ENCODE results near the gene MORN3.
"Not testable (repeated sequence)": the region's sequence is repeated elsewhere in the genome, so short reads cannot be mapped to it uniquely, and the experiment has no call there.

MORN3 gene

DNA sequence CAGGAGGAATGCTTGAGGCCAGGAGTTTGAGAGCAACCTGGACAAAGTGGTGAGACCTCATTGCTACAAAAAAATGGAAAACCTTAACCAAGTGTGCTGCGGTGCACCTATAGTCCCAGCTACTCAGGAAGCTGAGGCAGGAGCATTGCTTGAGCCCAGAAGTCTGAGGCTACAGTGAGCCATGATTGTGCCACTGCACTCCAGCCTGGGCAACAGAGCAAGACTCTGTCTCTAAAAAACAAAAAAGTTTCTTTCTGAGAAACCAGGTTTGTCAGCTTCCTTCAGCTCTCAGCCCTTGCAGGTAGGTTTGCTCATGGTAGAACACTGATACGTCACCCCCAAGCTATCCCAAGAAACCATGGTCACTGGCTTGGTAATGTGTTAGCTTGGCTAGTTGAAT lies 20.0 kb upstream of the MORN3 start:
- DNase-seq, result no peak

DNA sequence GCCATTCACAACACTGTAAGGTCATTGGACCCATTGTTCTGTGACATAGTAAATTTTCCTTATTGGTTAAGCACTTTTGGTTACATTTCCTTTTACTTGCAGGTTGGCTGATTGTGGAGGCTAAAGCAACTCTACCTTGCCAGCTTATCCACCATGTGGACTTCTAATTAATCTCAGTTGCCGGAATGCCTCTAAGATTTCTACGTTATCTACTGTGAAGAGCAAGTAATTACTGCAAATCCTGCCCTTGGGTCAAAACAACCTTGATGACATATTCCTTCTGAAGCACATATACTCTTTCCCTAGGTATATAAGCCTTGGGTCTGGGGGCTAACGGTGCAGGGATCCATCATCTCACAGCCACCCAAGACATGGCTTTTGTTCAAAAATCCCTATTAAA lies 19.5 kb upstream of the MORN3 start:
- no peak for DNase-seq

DNA sequence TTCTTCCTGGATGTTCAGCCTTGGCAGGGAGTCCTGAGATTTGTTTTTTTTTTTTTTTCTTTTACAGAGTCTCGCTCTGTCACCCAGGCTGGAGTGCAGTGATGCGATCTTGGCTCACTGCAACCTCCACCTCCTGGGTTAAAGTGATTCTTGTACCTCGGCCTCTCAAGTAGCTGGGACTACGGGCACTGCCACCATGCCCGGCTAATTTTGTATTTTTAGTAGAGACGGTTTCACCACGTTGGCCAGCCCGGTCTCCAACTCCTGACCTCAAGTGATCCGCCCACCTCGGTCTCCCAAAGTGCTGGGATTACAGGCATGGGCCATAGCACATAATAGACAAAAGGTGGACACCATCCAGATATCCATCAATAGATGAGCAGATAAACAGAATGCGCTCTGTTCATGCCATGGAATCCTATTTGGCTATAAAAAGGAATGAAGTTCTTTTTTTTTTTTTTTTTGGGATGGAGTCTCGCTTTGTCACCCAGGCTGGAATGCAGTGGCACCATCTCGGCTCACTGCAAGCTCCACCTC lies 10.3 kb upstream of the MORN3 start:
- not testable (repeated sequence) for DNase-seq

DNA sequence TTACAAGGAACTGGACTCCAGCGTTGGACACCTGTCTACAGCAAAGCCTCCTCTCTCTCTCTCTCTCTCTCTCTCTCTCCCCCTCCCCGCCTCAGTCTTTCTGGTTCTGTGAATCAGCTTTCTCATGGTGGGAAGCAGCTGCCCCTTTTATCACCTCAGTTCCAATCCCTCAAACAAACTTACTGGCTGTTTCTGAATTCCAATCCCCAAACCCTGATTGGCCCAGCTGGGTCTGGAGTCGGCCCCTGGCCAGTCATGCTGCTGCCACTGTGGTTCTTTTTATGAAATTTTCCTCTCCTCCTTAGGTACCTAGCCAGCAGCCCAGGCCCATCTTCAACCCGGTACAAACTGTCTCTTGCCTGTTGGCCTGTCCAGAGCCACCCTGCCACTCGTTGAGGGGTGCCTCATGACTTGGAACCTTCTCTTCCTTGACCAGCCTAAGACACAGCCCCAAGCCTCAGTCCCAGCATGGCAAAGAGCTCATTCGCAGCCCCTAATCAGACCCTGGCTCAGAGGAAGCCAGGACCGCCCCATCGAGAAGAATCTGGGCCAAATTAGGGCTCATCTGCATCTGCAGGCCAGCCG lies 9.4 kb upstream of the MORN3 start:
- DNase-seq, result no peak

DNA sequence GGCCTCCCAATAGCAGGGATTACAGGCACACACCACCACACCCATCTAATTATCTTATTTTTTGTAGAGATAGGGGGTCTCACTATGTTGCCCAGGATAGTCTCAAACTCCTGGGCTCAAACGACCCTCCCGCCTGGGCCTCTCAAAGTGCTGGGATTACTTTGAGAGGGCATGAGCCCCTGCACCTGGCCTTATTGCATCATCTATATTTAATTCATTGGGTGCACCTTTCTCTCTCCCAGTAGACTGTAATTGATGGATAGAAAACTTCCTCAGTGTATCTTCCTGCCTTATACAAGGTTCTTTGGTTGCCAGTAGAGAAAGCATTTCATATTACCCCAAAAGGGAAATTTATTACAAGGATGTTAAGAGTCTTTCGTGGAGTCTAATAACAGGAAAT lies 8.9 kb upstream of the MORN3 start:
- DNase-seq, result no peak

DNA sequence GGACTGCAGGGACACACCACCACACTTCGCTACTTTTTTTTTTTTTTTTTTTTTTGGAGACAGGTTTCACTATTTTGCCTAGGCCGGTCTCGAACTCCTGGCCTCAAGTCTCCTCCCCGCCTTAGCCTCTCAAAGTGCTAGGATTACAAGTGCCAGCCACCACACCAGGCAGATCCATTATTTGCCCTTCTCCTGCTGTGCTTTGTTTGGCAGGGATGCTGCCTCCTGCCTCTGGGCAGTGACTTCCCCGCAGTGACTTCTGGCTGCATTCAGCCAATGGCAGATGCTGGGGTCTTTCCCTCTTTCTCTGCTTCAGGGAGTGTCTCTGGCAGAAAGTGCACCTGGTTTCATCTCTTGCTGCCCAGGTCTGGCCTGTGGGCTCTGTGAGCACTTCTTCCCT lies 6.7 kb upstream of the MORN3 start:
- no peak for DNase-seq

DNA sequence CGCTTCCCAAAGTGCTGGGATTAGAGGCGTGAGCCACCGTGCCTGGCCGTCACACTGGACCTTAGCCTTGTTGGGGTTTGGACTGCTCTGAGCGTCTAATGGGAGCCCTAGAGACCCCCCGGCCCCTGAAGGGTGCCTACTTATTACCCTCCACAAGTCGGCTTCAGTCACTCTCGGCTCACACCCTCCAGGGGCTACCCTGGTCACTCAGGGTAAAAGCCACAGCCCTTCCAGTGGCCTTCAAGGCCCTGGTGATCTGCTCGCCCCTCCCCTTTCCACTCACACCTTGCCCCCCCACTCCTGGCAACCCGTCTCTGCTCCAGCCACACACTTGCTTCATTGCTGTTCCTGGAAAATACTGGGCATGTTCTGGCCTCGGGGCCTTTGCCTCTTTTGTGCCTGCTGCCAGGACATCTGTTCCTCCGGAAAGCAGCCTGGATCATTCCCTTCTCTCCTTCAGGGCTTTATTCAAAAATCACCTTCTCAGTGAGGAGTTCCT lies 3.6 kb upstream of the MORN3 start:
- DNase-seq, result no peak

DNA sequence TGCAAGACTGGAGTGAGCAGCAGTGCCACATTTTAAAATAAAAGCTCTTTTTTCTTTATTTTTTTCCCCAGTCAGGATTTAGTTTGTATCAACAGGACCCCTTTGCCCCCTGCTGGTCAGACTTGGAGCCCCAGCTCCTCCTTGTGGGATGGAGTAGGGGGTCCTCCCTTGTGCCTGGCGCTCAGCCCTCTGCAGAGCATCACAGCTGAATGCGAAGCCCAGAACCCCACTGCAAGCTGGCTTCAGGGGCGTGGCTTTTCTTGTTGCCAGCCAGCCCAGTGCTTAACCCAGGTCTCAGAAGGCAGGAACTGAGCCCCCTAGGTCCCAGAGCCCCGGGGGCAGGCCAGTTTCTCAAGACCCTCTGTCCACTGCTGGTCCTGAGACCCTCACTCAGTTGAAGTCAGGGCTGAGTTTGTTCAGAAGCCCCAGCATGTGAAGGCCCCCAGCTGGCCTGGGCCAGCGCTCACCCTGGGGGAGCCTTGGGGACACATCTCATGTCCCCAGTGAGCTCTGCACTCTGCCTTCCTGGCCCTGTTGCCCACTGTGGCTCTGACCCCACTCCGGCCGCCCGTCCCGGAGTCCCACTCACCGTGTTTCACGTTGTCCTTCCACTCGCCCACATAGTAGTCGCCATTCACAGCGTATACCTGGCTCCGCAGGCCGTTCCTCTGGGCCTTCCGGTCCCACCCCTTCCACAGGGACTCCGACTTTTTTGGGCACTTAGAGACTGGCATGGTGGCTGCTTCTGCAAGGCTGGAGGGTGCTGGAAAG lies 519 bp downstream of the MORN3 start:
- DNase-seq, result no peak

DNA sequence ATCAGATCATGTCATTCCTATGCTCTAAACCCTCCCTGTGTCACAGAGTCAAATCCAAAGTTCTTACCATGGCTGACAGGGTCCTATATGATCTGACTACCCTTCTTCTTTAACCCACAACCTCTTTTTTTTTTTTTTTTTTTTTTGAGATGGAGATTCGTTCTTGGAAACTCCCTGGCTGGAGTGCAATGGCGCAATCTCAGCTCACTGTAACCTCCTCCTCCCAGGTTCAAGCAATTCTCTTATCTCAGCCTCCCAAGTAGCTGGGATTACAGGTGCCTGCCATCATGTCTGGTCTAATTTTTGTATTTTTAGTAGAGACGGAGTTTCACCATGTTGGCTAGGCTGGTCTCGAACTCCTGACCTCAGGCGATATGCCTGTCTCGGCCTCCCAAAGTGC lies 2.6 kb downstream of the MORN3 start:
- DNase-seq, result not testable (repeated sequence)

DNA sequence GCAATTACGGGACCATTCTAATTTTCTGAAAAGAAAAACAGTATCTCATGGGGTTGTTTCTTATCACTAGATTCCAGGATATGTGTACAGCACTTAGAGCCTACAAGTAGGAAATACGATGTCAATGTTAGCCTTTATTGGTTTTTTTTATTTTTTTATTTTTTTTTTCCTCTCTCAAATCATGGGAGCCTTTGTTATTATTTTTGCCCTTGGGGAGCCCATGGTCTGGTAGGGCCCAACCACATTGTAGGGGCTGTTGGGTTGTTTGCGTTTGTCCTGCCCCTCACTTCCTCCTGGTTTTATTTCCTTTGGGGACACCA lies 5.9 kb downstream of the MORN3 start:
- DNase-seq, result no peak

DNA sequence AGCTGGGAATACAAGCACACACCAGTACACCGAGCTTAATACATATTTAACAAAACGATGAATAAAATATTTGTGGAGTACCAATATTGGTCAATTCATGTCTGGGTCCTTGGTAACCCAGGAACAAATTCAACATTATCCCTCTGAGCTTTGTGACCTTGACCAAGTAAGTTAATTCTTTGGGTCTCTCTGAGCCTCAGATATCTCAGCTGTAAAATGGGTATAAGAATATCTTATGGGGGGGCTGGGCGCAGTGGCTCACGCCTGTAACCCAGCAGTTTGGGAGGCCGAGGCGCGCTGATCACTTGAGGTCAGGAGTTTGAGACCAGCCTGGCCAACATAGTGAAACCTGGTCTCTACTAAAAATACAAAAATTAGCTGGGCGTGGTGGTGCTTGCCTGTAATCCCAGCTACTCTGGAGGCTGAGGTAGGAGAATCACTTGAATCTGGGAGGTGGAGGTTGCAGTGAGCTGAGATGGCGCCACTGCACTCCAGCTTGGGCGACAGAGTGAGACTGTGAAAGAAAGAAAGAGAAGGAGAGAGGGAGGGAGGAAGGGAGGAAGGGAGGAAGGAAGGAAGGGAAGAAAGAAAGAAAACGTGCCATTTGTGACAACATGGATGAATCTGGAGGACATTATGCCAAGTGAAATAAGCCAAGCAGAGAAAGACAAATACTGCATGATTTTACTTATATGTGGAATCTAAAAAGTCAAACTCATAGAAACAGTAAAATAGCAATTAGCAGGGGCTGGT lies 7.9 kb downstream of the MORN3 start:
- not testable (repeated sequence) for DNase-seq

DNA sequence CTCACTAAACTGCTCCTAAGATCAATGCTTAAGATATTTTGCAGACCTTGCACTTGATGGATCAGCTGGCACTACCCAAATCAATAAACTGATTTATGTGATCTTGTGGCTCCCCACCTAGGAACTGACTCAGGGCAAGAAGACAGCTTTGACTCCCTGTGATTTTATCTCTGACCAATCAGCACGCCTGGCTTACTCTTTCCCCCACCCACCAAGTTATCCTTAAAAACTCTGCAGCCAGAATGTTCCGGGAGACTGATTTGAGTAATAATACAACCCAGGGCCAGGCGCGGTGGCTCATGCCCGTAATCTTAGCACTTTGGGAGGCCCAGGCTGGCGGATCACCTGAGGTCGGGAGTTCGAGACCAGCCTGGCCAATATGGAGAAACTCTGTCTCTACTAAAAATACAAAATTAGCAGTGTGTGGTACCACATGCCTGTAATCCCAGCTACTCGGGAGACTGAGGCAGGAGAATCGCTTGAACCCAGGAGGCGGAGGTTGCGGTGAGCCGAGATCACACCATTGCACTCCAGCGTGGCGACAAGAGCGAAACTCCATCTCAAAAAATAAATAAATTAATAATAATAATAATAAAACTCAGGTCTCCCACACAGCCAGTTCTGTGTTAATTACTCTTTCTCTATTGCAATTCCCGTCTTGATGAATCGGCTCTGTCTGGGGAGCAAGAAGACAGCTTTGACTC lies 12.0 kb downstream of the MORN3 start:
- no peak for DNase-seq

DNA sequence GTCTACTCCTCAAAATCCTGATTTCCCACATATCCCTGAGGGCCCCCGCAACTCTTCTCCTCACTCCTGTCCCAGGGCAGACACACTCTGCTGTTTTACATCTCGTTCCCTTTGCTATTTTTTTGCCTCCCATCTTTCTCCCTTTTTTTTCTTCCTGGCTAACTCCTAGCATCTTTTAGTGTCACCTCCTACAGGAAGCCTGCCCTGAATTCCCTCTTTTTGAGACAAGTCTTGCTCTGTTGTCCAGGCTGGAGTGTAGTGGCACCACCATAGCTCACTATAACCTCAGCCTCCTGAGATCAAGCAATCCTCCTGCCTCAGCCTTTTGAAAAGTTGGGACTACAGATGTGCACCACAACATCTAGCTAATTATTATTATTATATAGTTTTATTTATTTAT lies 13.3 kb downstream of the MORN3 start:
- no peak for DNase-seq

DNA sequence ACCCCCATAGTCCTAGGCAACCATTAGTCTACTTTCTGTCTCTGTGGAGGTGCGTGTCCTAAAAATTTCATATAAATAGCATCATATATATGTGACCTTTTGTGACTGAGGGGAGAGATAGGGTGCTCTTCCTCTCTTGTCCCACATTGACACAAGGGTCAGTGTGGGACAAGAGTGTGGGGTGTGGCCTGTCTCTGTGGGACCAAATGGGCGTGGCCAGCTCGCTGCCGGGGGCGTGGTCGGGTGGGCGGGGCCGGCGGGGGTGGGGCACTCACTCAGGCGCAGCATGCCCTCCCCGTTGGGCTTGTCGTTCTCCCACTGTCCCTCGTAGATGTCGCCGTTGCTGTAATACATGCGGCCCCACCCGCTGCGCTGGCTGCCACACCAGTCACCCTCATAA lies 15.5 kb downstream of the MORN3 start:
- DNase-seq, result no peak

DNA sequence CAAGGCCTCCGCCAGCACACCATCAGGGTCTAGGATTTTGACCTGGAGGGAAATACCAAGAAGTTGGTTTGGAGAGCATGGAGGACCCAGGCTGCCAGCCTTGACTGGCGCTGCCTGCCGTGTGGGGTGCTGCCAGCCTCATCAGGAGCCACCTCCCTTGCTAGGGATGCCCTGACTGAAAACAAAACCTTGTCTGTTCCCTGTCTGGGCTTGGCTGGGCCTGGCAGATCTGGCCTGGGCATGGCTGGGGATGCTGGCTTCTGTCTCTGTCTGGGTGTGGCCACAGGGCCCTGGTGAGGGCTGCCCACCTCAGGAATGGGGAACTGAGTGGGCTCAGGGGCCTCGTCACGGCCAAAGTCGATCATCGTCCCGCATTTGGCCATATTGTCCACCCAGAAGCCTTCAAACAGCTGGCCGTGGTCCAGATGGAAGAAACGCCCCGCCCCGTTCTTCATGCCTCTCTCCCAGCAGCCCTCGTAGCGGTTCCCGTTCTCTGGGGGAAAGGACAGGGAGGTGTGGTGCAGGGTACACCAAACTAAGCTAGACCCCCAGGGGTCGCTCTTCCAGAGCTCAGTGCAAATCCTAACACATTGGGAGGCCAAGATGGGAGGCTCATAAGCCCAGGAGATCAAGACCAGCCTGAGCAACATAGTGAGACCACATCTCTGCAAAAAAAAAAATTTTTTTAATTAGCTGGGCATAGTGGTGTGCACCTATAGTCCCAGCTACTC lies 16.5 kb downstream of the MORN3 start:
- no peak for DNase-seq

DNA sequence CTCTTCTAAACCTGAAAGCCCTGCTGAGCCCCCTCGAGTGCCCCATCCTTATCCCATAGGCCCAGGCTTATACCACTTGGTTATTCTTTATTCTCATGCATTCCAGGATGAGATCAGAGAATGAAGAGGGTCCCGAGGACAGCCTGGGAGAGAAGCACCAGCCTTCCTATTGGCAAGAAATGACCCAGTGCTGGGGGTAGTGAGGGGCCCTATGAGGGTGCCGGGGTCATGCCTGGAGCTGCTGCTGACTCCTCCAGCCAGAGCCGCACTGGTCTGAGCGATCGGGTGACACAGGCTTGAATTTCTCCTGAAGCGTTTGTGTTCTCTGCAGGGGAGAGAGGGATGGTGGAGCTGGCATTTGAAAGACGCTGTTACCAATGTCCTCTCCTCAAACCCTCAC lies 18.1 kb downstream of the MORN3 start:
- no peak for DNase-seq

DNA sequence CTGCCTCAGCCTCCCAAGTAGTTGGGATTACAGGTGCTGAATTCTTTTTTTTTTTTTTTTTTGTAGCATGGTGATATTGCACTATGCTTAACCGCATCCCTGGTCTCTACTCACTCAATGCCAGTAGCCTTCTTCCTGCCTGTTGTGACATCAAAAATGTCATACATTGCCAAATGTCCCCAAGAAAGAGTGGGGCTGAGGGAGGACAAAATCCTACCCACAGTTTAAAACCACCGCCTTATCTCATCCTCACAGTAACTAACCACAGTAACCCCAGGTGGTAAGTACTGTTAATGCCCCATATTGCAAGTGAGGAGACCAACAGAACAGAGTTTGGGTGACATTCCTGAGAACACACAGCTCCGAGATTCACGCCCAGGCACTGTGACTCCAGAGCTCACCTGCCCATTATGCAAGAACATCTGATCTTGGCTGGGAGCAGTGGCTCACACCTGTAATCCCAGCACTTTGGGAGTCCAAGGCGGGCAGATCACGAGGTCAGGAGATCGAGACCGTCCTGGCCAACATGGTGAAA lies 19.6 kb downstream of the MORN3 start:
- DNase-seq, result peak; percentile 100

DNA sequence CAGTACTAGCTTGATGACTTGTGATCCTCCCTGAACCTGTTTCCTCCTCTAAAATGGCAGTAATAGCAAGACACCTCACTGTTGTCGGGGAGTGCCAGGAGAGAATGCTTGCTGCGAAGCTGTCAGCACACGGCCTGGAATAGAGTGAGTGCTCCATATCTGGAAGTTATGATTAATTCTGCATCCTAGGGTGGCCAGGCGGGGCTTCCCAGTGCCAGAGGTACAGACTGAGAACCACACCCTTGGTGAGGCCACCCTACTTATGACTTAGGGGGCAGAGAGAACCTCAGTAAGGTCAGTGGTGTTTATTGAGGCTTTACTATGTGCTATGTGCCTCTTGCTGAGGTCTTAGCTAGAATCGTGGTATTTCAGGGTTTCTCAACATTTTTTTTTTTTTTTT lies 20.1 kb downstream of the MORN3 start:
- DNase-seq, result no peak

DNA sequence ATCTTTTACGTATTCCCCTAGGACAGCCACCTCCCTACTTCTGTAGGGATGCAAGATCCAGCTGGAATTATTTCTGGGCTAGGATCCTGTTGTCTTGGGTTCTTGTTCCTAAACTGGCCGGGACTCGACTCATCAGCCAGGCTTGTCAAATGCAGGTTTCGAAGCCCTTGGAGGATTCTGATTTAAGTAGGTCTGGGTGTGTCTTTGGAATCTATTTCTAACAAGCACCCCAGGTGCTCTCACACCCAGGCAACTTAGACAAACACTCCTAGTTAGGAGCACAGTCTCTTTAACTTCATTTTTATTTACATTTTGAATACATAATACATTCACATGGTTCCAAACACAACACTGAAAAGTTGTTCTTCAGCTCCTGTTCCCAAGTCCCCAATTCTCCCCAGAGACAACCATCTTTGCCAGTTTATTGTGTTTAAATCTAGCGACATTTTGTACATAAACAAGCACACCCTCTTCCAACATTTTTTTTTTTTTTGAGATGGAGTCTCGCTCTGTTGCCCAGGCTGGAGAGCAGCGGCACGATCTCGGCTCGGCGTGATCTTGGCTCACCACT lies 20.9 kb downstream of the MORN3 start:
- no peak for DNase-seq

DNA sequence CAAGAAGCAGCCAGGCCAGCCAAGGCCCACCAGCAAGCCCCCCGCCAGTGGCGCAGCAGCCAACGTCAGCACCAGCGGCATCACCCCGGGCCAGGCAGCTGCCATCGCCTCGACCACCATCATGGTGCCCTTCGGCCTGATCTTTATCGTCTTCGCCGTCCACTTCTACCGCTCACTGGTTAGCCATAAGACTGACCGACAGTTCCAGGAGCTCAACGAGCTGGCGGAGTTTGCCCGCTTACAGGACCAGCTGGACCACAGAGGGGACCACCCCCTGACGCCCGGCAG lies 28.2 kb downstream of the MORN3 start:
- DNase-seq, result no peak

DNA sequence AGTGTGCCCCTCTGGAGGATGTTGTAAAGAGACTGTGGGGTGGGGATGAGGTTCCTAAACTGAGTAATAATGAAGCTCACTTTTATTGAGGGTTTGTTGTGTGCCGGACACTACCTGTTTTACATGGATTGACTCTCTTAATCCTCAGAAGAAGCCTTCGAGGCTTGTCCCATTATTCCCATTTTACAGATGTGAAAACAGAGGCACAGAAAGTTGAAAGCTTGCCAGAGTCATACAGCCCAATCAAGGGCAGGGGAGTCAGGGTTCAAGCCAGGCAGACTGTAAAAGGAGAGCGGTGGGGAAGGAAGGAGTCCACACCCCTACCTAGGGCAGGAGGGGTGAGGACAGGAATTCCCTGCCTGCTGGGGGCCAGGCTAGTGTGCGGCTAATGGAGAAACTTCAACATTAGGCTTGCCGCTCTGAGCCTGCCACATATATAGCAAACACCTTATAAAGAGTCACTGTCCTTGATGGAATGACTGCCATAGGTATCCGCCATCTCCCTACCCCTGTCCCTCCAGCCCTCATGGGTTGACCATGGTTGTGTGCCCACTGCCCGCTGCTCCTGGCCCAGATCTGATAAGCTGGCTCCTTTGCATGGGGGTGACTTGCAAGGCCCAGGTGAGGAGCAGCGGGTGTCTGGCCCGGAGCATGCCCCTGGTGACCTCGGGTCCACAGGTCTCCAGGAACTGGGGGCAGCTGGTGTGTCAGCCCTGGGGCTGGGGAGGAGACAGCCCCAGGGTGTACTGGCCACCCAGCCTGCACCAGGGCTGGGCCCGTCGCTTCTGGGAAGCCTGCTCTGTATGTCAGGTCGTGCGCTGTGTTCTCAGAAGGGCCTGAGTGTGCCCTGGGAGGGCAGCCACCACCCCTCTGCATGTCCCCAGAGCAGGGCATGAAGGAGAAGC lies 30.9 kb downstream of the MORN3 start:
- DNase-seq, result no peak

Measured in GF-D8 (cell line).